RPMI8226 (cell line): ENCODE data around the gene TUSC7.

Experiments used
- DNase-seq: peaks from one replicate; pipeline ENCODE4 v3.0.0-alpha.2; 2015

The TUSC7 gene

DNA sequence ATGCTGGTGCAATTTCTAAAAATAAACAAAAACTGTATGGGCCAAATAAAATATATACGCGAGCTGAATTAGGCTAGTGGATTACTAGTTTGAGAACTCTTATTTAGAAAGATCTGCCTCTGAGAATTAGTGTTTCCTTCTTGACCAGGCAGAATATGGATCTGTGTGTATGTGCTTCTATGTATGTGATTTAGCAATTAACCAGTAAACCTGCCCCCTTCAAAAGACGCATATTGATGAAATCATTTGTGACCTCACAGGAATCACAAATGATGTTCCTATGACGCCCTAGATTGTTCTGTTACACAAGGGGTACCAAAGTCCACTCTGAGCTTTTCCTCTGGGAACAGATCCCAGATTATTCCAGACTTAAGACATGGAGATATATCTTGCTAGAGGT is at the start of gene TUSC7:
Gene TUSC7, plus strand, starts transcription at position 301 of the 400 bp plus-strand sequence.
- DNase-seq, result no peak

DNA sequence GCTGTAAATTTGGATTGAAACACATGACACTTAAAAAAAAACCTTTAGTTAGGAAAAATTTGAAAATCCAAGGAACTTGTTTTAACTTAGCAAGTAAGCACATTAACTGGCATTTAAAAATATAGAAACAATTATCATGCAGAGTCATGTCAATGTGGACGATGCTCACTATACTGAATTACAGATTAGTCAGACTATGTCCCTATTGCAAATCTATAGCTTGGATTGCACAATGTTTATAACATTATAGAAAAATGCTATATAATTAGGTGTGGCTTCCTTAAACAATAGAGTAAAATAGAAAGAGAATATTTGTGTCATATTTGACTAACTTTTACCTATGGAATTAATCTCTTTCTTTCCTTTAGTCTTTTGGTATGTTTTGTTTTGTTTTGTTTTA is 48.4 kb upstream of the TUSC7 start:
- DNase-seq, result no peak

DNA sequence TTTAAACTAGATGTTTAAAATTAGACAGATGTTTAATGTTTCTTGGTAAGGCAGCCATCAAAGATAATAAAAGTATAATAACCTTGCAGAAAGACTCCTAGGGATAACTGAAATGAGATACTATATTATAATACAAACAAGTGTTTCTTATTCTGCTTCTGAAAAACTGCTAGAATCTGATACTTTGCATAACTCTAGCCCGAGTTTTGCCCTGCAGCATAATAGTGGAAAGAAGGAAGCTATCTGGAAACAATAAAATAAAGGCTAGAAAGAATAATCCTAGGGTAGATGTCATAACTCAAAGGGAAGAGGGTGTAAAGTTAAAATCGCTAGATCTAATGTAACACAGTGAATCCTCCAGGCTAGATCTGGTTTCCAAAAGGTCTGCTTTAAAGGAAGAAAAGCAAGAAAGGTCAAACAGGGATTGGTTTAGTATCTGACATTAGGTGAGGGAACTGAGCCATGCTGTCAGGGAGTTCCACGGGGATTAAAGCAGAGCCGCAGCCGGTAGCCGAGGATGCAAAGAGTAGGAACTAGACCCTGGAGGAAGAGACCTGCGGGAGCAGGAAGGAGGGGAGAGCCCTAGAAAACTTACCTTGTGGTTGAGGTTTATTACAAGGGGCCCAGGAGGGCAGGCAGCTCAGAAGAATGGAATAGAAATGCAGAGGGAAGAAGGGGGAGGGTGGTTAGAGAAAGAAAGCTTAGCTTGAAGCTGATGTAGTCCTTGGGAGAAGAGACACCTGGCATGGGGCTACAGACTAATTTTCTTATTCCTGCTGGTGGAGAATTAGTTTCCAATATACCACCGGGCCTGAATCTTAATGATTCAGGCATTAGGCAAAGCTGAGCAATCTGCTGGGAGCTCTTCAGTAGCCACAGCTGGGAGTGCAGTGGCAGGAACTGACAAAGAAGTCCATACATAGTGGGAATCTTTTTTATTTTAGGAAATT is 46.1 kb upstream of the TUSC7 start:
- no peak for DNase-seq

DNA sequence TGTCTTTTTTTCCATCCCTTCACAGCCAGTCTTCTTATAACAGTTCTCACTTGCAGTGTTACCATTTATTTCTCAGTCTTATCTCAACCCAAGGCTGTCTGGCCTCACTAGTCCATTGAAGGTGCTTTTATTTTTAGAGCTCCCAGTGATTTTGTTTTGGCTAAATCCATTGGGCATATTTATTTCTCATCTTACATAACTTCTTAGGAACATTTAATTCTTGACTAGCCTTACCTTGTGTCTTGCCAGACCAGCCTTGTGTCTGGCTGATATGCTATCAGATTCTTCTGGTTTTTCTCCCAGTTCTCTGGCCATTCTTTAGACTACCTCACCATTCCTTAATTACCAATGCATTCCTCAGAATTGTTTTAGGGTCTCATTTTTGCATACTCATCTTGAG is 42.3 kb upstream of the TUSC7 start:
- no peak for DNase-seq

DNA sequence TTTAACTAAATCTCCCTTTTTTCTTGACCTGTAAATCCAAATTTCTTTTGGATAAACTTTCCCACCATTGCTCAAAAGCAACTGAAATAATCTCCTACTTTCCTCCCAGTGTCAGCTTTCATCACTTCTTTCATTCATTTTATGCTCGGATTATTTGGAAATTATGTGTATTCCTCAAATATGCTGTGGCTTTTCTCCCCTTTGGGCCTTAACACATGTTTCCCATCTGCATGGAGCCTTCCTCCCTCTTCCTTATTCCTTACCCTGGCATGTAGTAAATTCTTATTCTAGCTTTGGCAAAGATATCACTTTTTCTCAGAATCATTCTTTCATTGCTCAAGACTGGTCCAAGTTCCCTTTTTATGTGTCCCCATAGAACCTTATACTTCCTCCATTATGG is 41.8 kb upstream of the TUSC7 start:
- no peak for DNase-seq

DNA sequence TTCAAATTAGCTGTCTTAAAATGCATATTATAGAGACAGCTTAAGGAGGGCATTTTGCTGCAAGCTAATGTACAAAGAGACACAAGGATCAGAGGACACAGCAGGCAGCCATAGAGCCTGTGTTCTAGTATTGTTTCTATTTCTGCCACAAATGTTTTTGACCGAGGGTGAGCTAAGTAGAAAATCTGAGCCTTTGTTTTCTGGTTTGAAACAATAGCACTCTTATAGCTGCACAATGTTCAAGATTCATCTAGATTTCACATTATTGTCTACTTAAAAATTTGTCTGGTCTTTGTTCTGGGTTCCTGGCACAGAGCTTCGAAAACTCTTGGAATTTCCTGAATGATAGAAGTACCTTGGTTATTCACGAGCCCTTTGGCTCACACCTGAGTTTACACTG is 40.0 kb upstream of the TUSC7 start:
- no peak for DNase-seq

DNA sequence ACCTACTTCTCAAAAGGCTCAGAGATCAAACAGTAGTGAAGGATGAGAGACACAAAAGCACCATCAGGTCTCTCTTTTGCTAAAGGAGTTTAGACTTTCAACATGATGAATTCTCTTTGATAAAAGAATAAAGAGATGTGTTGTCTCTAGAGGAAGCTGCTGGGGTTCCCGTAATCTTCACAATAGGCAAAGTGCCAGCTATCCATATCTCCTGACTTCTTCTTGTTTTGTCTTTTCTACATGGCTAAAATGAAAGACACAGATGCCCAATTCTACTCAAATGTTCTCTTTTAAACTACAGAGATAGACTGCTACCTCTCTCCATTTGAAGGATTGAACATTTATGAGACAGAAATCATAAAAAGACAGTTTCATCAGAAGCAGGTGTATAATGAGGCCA is 38.4 kb upstream of the TUSC7 start:
- no peak for DNase-seq

DNA sequence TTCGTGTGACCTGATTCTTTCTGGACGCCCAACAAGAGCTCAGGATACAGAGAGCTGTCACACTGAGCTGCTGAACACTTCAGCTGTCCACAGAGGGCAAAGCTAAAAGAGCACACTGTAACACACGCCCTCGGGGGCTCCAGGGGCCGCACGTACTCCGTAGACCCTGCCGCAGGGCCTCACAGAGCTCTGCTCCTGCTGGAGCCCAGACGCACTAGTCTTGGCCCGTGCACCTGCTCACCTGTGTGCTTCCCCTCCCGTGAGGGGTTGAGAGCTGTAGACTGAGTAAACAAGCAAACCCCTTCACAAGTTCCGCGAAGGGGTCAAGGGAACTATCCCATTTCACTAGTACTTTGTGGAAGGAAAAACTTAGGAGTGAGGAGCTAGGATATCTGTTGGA is 30.7 kb upstream of the TUSC7 start:
- no peak for DNase-seq

DNA sequence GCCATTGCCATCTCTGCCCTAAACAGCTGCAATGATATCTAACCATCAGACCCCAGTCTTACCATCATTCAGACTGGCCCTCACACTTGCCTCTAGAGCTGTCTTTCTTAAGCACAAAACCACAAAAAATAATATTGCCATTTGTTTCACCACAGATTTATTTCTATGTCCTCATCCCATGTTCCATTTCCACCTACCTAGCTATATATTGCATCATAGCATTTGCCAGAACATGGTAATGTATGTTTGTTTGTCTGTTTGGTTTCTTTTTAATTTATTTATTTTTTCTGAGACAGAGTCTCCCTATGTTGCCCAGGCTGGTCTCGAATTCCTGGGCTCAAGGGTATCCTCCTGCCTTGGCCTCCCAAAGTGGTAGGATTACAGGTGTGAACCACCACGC is 18.5 kb upstream of the TUSC7 start:
- no peak for DNase-seq

DNA sequence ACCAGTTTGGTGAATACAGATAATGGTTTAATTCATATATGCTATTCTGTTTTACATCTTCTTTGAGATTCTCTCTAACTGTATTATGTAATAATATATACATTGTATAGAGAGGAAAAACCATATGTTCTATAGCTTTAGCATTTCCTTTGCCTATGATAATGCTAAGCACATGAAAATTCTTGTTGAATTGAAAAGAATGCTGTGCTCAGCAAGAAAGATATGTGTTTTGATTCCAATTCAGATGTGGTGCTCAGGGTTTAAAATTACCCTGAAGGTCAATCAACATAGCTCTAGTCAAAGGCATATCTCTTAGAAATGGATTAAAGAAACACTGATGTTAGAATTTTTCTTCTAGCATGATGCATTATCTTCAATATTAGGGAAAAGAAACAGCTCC is 8.5 kb upstream of the TUSC7 start:
- no peak for DNase-seq

DNA sequence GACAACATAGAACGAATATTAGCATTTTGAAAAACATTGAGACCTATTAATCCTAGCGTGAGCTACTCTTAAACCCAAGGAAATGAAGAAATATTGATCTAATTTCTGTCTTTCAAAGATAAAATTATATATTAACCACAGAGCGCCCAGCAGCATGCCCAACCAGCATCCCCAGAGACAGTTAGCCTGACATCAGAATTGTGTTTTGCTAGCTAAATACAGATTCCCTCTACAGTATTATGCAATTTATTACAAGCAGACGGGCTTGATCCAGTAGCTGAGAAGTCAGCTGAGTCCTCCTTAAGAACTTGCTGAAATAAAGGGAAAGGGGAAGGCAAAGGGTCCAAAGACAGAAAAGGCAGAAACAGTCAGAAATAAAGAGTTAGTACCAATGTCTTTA is 7.2 kb upstream of the TUSC7 start:
- no peak for DNase-seq

DNA sequence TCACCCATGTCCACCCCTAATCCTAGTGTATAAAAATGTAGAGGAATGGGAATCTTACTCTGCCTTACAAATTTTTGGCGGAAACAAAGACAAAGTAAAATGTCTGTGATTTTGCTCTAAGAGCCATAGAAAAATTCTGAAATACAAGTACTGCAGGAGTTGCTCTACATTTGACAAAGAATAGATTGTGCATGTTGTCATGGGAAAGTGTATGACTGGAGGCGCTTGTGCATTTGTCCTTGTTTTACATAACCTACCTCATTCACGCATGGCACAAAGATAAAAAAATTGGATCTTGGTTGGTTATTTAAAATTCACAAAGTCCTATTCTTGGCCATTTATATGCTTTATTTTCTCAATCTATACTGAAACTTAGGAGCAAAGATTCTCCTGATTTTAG is 2.0 kb upstream of the TUSC7 start:
- DNase-seq, result no peak

DNA sequence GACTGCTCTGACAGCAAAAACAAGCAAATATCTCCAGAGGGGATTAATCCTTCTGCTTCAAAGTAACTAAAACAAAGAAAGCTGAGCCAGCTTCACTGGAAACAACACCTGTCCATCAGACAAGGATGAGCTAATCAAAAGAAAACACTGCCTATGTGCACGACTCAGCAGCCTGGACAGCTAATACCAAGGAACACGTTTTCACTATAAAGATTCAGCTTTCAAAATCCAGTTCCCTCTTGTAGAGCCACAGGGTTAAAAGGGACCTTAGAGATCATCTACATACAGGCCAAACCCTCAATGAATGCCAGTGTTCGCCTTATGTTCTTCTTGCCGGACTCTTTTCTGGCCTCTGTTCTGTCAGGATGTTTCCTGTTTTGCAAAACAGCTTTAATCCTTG is 6.9 kb downstream of the TUSC7 start:
- no peak for DNase-seq

DNA sequence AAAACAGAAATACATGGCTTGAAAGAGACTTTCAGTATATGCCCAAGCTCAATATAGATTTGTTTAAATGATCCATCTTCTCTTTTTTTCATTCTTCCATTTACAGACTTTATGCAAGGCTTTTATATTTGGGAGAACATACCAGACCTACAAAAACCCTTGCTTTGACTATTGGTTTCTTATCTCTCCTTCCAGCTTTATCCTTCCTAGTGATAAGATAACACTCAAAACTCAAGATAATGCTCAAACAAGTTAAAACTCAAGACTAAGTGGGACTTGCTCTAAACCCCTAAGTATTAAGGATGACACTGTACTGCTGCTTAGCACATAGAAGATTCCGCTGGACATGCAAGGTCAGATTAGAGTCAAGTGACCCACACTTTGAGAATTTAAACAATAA is 8.0 kb downstream of the TUSC7 start:
- no peak for DNase-seq

DNA sequence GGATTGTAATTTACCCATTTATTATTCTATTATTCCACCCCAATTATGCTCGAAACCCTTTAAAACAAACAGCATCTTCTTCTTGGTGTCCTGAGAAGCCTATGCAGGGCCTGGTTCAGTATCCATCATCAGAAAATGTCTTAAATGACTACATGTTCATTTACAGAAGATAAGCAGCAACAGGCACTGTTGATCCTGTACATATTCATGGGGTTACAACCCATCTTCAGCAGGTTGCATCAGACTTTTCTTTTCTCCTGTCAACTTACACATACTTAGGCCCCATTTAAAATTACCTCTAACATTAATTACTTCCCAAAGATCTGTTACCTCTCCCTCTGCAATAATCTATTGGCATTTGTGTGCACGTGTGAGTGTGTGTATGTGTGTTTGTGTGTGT is 18.9 kb downstream of the TUSC7 start:
- DNase-seq, result no peak

DNA sequence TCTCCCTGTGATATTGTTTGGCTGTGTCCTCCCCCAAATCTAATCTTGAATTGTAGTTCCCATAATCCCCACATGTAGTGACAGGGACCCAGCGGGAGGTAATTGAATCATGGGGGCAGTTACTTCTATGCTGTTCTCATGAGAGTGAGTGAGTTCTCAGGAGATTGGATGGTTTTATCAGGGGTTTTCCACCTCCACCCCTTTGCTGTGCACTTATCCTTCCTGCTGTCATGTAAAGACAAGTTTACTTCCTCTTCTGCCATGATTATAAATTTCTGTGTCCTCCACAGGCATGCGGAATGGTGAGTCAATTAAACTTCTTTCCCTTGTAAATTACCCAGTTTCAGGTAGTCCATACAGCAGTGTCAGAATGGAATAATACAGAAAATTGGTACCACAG is 24.7 kb downstream of the TUSC7 start:
- no peak for DNase-seq

DNA sequence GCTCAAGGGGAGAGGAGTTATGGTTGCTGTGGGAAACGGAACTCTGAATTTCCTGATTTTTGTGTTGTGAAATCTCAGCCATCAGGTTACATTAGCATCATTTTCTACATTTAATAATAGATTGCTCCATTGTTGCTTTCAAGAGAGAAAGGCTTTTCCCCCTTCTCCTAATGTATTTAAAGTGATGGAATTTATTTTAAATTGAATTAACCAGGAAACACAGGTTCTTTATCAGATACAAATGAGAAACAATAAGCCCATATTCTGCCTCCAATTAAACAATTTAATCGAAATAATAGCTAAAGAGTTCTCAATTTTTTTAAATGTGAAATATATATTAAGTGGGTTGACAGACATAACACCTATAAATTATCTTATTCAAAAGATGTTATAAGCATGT is 30.1 kb downstream of the TUSC7 start:
- DNase-seq, result no peak

DNA sequence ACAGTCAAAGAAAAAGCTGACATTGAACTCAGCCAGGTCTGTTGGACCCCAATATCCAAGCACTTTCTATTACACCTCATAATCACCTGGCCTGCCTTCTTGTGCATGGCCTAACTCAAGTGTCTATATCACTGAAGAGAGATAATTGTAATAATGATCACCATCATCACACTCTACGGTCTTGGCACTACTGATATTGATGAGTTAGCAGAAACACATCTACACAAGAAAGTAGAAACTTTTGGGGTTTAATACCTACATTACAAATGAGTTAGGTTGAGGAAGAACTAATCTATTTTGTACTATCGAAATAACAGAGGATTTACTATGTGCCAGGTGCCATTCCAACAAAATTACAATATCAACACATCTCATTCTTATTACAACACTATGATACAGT is 30.7 kb downstream of the TUSC7 start:
- no peak for DNase-seq

DNA sequence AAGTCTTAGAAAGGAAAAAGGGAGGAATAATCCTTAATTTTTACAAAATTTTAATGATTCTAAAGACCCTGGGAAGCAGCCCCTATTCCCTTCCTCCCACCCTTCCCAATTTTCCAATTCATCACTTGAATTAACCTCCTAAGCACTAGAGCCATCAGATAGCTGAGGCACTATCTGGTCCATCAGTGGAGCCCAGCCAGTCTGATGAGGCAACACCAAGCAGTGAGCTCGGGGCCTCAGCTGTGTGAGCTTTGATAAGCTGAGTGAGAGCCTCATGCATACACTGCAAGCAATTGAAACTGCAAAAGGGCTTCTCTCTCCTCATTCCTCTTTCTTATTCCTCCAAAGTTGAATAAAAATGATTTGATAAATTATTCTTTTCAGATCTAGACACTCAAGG is 31.9 kb downstream of the TUSC7 start:
- no peak for DNase-seq

DNA sequence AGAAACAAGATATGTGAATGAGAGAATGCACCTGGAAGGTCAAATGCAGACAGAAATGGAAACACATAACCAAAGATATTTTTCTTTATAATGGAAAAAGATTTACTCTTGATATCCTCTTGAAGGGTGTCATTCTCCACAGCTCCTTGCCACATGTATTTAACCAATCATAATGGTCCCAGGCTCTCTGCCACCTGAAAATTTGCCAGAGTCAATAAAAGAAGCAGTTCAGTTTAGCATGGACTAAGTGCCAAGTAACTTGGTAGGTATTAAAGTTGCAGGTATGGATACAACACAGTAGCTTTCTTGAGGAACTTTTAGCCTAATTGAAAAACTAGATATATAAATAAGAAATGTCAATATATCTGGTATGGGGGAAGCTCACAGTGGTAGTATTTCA is 33.5 kb downstream of the TUSC7 start:
- DNase-seq, result no peak

DNA sequence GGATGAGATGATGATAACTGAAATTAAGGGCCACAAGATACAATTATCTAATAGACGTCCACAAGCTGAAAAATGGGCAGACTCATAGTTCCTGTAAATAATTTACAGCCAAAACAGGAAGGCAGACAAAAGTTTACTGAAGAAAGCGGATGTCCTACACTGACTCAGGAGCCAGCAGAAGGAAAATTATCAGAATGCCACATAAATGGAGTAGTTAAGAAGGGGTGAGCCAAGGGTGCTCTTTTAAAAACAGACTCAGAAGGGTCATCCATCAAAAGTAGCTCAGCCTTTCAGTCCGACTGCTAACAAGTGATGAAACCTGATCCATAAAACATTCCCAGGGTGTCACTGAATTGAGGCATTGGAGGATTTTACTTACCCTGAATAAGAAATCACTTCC is 39.8 kb downstream of the TUSC7 start:
- DNase-seq, result no peak

DNA sequence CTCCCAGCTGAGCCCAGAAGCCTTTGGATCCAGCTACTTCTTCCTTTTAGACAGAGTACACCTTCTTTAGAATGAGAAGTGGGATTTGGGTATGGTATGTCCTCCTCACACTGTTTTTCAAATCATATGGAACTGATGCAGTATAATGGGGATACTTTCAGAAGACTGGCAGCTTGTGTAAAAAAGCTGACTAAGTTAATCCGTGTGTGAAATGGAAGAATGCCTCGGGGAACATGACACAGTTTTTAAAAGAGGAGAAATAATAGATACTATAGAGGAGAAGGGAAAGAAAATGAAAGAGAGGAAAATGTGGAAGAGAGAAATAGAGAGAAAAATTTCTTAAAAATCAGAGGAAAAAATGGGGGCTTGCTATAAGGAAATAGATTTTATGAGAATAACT is 47.7 kb downstream of the TUSC7 start:
- DNase-seq, result no peak

DNA sequence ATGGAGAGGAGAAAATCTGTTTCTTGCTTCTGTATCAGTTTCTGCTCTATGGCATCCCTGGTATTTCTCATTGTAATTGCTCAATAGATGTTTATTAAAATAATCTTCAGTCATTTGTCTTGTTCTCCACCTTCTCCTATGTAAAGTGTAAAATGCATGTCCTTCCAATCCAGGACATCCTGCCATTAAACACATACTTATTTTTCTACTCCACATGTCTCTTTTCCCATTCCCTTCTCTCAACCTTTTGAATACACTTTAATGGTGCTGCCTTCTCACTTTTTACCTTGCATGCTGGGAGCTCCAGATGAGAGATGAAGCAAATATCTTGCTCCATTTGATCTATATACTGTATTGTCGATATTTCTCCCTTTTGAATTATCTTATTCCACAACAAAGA is 49.7 kb downstream of the TUSC7 start:
- DNase-seq, result no peak
